NB4 (cell line): Measurements from ENCODE around the gene ZNF827.

Source experiments
- DNase-seq: peaks from one replicate; pipeline ENCODE4 v3.0.0; 2010; ENCODE audit warnings: low read depth
- H3K4me3 ChIP-seq: one replicate; pipeline ENCODE4 v1.5.1; 2011; ENCODE audit warnings: mild to moderate bottlenecking, low read depth, low read length, moderate library complexity
- MAX ChIP-seq: IDR thresholded peaks from 2 replicates; pipeline ENCODE4 v1.6.1; 2011; ENCODE audit warnings: low read depth, low read length
- MYC ChIP-seq: IDR thresholded peaks from 2 replicates; pipeline ENCODE4 v1.6.1; 2011; ENCODE audit warnings: low read depth, low read length
- POLR2A ChIP-seq: IDR thresholded peaks from 2 replicates; pipeline ENCODE4 v1.6.1; 2011; ENCODE audit warnings: mild to moderate bottlenecking; ENCODE audit not compliant: insufficient read length; ENCODE audit errors: extremely low read depth
- TF ChIP-seq, protein P1 (sequence below): IDR thresholded peaks from one replicate; pipeline ENCODE4 v1.5.1; 2012; ENCODE audit warnings: low read depth, low read length

Gene ZNF827

DNA sequence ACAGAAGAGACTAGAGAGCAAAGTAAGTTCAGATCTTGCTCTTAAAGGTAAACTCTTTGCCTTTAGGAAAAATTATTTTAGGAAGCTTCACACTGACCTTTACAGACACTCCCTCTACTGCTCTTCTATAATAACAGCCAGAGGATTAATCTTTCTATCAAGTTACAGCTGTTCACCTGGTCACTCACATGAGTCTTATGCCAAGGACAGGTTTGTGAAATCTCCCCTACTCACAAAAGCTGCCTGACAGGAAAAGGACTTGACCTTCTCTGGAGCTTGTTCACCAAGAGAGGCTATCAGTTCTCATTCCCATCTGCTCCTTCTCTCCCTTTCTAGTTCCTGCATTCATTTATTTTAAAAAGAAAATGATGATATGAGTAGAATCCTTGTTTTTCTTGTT lies 141.3 kb downstream of the ZNF827 start:
- DNase-seq, result no peak

GRCh38 chr4:145796346-145796745 lies 142.3 kb downstream of the ZNF827 start:
- DNase-seq, result no peak
- no peak overlapping the region for H3K4me3 ChIP-seq
- TF ChIP-seq, protein P1, sequence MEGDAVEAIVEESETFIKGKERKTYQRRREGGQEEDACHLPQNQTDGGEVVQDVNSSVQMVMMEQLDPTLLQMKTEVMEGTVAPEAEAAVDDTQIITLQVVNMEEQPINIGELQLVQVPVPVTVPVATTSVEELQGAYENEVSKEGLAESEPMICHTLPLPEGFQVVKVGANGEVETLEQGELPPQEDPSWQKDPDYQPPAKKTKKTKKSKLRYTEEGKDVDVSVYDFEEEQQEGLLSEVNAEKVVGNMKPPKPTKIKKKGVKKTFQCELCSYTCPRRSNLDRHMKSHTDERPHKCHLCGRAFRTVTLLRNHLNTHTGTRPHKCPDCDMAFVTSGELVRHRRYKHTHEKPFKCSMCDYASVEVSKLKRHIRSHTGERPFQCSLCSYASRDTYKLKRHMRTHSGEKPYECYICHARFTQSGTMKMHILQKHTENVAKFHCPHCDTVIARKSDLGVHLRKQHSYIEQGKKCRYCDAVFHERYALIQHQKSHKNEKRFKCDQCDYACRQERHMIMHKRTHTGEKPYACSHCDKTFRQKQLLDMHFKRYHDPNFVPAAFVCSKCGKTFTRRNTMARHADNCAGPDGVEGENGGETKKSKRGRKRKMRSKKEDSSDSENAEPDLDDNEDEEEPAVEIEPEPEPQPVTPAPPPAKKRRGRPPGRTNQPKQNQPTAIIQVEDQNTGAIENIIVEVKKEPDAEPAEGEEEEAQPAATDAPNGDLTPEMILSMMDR, result no peak
- TF ChIP-seq MAX (no peak), MYC (no peak), POLR2A (no peak)

More for the DNA sequence above, 141.3 kb downstream of the ZNF827 start:
- TF ChIP-seq POLR2A, result no peak
- TF ChIP-seq, protein P1, result no peak
- no peak for TF ChIP-seq MYC
- TF ChIP-seq MAX, result no peak
- no peak overlapping the region for H3K4me3 ChIP-seq

DNA sequence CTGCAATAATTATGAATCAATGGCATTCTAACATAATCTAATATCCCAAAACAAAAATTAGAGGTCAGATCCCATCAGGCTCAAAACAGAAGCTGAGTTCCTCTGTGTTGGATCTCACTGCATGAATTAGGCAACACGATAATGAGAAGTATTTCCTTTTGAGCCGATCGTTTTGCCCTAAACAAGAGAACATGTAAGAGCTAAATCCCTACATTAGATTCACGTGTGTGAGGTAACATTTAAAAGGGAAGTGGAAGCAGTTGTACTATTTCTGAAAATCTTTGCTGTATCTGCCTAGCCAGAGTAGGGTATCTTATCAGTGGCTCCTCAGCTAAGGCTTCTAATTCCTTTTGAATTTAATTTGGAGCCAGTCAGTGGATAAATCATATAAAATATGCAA lies 143.1 kb downstream of the ZNF827 start:
- no peak for DNase-seq
- H3K4me3 ChIP-seq, result no peak overlapping the region
- TF ChIP-seq, protein P1, result no peak
- TF ChIP-seq MYC (no peak), MAX (no peak), POLR2A (no peak)

DNA sequence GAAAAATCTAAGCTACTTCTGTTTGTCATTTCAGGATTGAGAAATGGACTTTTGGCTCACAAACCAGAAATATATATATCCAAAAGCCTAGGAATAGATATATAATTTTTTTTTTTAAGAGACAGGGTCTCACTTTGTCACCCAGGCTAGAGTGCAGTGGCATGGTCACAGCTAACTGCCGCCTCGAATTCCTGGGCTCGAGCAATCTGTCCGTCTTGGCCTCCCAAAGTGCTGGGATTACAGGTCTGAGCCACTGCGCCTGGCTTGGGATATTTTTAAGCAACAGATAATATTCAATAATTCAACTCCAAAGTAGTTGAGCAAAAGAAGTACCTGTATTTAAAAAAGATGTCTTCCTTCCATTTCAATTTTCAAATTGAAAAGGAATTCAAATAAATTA lies 146.2 kb downstream of the ZNF827 start:
- no peak overlapping the region for H3K4me3 ChIP-seq
- TF ChIP-seq MAX (no peak), MYC (no peak)
- TF ChIP-seq, protein P1, result no peak
- no peak for DNase-seq

GRCh38 chr4:145791988-145792387 lies 146.6 kb downstream of the ZNF827 start:
- no peak overlapping the region for H3K4me3 ChIP-seq
- no peak for TF ChIP-seq POLR2A
- TF ChIP-seq MYC, result no peak
- no peak for TF ChIP-seq MAX
- TF ChIP-seq, protein P1, result no peak
- DNase-seq, result no peak

GRCh38 chr4:145788755-145789154 lies 149.9 kb downstream of the ZNF827 start:
- H3K4me3 ChIP-seq, result no peak overlapping the region
- TF ChIP-seq MYC (no peak), MAX (no peak), POLR2A (no peak)
- TF ChIP-seq, protein P1, result no peak
- no peak for DNase-seq
